Right lung (tissue), 5 donors: Measurements from ENCODE around the gene RIOX2. TPM values are rescaled to one million over a fixed set of nuclear protein-coding genes. Genes with fewer than 3 reads are reported as not detected.

Experiments
- DNase-seq, 2 donors: peaks; one replicate each; pipeline ENCODE4 v3.0.0-alpha.2; 2013
- polyA plus RNA-seq, 5 donors: library from polyadenylated mRNA; unstranded; fragments of 120-200 nt; gene quantifications; one replicate each; pipeline versions ENCODE4 v1.2.1 to v1.2.3, GENCODE V29; 2013; ENCODE audit warnings: inconsistent platforms in 1 of 5, low replicate concordance in 1 of 5; ENCODE audit not compliant: insufficient read length in 5 of 5, insufficient read depth in 1 of 5

Gene RIOX2
- polyA plus RNA-seq, 5 donors: 35.0 to 45.0 (median 40.7) TPM

- no peak for DNase-seq
These were observed 14.5 kb downstream of the RIOX2 start for GRCh38 chr3:97957617-97958311.

- no peak for DNase-seq
These were observed 16.2 kb downstream of the RIOX2 start for GRCh38 chr3:97956051-97956450.

GRCh38 chr3:97954228-97954827, 17.9 kb downstream of the RIOX2 start:
- no peak for DNase-seq

- DNase-seq: no peak
These were observed 19.4 kb downstream of the RIOX2 start for GRCh38 chr3:97952872-97953271.

GRCh38 chr3:97952280-97952679, 20.0 kb downstream of the RIOX2 start:
- DNase-seq: no peak

GRCh38 chr3:97950360-97950759, 21.9 kb downstream of the RIOX2 start:
- no peak for DNase-seq

GRCh38 chr3:97949743-97950142, 22.5 kb downstream of the RIOX2 start:
- no peak for DNase-seq

GRCh38 chr3:97949110-97949485, 23.1 kb downstream of the RIOX2 start:
- DNase-seq: no peak

- no peak for DNase-seq
These were observed 23.7 kb downstream of the RIOX2 start for GRCh38 chr3:97948351-97949109.

GRCh38 chr3:97942801-97943546, 29.3 kb downstream of the RIOX2 start:
- no peak for DNase-seq

GRCh38 chr3:97940034-97940433, 32.2 kb downstream of the RIOX2 start:
- no peak for DNase-seq

GRCh38 chr3:97939401-97939800, 32.8 kb downstream of the RIOX2 start:
- DNase-seq: no peak

- no peak for DNase-seq
These were observed 33.8 kb downstream of the RIOX2 start for GRCh38 chr3:97938444-97938843.

- no peak for DNase-seq
These were observed 35.0 kb downstream of the RIOX2 start for GRCh38 chr3:97937205-97937604.

- DNase-seq: no peak
These were observed 36.4 kb downstream of the RIOX2 start for GRCh38 chr3:97935842-97936241.

- no peak for DNase-seq
These were observed 37.1 kb downstream of the RIOX2 start for GRCh38 chr3:97934980-97935695.

- no peak for DNase-seq
These were observed 39.8 kb downstream of the RIOX2 start for GRCh38 chr3:97932387-97932801.

GRCh38 chr3:97931218-97931617, 41.0 kb downstream of the RIOX2 start:
- DNase-seq: no peak

GRCh38 chr3:97930018-97930417, 42.2 kb downstream of the RIOX2 start:
- no peak for DNase-seq

GRCh38 chr3:97928986-97929385, 43.2 kb downstream of the RIOX2 start:
- no peak for DNase-seq

- DNase-seq: no peak
These were observed 44.5 kb downstream of the RIOX2 start for GRCh38 chr3:97927704-97928103.
